ENCODE results near the gene SMIM5. TPM values are rescaled to one million over a fixed set of nuclear protein-coding genes. Genes with fewer than 3 reads are reported as not detected.

SMIM5 gene
- total and polyA plus RNA-seq, 9 of the 15 experiments (the other 6 are each of a cell fraction or from before 2014, with no cell fraction given) = 0.08 TPM; not detected in 8

DNA sequence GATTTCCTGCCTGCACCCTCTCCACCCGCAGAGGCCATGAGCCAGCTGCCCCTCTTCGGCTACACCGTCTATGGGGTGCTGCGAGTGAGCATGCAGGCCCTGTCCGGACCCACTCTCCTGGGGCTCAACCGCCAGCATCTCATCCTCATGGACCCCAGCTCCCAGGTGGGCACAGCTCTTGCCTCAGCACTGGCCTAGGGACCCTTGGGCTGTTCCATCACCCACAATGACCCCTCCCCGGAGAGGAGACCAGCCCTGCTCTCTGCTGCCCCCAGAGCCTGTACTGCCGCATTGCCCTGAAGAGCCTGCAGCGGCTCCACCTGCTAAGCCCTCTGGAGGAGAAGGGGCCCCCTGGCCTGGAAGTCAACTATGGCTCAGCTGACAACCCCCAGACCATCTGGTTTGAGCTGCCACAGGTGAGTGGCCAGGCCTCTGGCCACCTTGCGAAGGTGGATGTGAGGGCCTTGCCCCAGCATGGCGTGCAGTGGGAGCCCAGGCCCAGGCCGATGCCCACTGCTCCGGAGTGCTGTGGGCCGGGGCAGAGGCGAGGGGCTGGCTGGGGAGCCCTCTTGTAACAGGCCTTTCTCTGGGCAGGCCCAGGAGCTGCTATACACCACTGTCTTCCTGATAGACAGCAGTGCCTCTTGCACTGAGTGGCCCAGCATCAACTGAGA, 7.3 kb upstream of the SMIM5 start (continued):
- TF ChIP-seq, protein P1, sequence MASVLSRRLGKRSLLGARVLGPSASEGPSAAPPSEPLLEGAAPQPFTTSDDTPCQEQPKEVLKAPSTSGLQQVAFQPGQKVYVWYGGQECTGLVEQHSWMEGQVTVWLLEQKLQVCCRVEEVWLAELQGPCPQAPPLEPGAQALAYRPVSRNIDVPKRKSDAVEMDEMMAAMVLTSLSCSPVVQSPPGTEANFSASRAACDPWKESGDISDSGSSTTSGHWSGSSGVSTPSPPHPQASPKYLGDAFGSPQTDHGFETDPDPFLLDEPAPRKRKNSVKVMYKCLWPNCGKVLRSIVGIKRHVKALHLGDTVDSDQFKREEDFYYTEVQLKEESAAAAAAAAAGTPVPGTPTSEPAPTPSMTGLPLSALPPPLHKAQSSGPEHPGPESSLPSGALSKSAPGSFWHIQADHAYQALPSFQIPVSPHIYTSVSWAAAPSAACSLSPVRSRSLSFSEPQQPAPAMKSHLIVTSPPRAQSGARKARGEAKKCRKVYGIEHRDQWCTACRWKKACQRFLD (CRISPR knock-in tag; IDR thresholded peaks at IDR 0.05) = no peak
- TF ChIP-seq POLR2G (IDR thresholded peaks at IDR 0.05; ENCODE audit: low read depth, low read length) = peak; percentile 33; the same call in 1 of the 2 replicates
- TF ChIP-seq ZNF408 (CRISPR knock-in tag; IDR thresholded peaks at IDR 0.05; ENCODE audit: low read depth) = no peak
- TF ChIP-seq, protein P2, sequence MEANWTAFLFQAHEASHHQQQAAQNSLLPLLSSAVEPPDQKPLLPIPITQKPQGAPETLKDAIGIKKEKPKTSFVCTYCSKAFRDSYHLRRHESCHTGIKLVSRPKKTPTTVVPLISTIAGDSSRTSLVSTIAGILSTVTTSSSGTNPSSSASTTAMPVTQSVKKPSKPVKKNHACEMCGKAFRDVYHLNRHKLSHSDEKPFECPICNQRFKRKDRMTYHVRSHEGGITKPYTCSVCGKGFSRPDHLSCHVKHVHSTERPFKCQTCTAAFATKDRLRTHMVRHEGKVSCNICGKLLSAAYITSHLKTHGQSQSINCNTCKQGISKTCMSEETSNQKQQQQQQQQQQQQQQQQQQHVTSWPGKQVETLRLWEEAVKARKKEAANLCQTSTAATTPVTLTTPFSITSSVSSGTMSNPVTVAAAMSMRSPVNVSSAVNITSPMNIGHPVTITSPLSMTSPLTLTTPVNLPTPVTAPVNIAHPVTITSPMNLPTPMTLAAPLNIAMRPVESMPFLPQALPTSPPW (CRISPR knock-in tag; IDR thresholded peaks at IDR 0.05) = peak; percentile 39; the same call in 1 of the 2 replicates
- TF ChIP-seq NELFE (IDR thresholded peaks at IDR 0.05; ENCODE audit: insufficient read depth, insufficient read length) = no peak
- TF ChIP-seq ZNF224 (CRISPR knock-in tag; IDR thresholded peaks at IDR 0.05) = no peak
- TF ChIP-seq HNRNPH1 (optimal IDR thresholded peaks at IDR 0.05; ENCODE audit: low read depth, low read length) = no peak
- TF ChIP-seq, protein P3, sequence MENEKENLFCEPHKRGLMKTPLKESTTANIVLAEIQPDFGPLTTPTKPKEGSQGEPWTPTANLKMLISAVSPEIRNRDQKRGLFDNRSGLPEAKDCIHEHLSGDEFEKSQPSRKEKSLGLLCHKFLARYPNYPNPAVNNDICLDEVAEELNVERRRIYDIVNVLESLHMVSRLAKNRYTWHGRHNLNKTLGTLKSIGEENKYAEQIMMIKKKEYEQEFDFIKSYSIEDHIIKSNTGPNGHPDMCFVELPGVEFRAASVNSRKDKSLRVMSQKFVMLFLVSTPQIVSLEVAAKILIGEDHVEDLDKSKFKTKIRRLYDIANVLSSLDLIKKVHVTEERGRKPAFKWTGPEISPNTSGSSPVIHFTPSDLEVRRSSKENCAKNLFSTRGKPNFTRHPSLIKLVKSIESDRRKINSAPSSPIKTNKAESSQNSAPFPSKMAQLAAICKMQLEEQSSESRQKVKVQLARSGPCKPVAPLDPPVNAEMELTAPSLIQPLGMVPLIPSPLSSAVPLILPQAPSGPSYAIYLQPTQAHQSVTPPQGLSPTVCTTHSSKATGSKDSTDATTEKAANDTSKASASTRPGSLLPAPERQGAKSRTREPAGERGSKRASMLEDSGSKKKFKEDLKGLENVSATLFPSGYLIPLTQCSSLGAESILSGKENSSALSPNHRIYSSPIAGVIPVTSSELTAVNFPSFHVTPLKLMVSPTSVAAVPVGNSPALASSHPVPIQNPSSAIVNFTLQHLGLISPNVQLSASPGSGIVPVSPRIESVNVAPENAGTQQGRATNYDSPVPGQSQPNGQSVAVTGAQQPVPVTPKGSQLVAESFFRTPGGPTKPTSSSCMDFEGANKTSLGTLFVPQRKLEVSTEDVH (IDR thresholded peaks at IDR 0.05; ENCODE audit: low read depth, partially characterized antibody) = no peak
- TF ChIP-seq EP400 (IDR thresholded peaks at IDR 0.05) = no peak
- TF ChIP-seq CBFA2T2 (conservative IDR thresholded peaks at IDR 0.05) = no peak
- TF ChIP-seq PCBP2 (IDR thresholded peaks at IDR 0.05; ENCODE audit: low read depth, low read length, poor library complexity, severe bottlenecking) = no peak
- no peak for TF ChIP-seq MCM2 (IDR thresholded peaks at IDR 0.05; ENCODE audit: low read depth)
